Thoracic aorta endothelial cell (primary cell): Measurements from ENCODE around the gene UST. TPM values are rescaled to one million over a fixed set of nuclear protein-coding genes. Genes with fewer than 3 reads are reported as not detected.

Experiments used
- total RNA-seq: library from RNA; depleted of rRNA; stranded (reverse); fragments of >200 nt; gene quantifications from 2 replicates; pipeline ENCODE4 v1.2.3, GENCODE V29; 2012

The UST gene, protein sequence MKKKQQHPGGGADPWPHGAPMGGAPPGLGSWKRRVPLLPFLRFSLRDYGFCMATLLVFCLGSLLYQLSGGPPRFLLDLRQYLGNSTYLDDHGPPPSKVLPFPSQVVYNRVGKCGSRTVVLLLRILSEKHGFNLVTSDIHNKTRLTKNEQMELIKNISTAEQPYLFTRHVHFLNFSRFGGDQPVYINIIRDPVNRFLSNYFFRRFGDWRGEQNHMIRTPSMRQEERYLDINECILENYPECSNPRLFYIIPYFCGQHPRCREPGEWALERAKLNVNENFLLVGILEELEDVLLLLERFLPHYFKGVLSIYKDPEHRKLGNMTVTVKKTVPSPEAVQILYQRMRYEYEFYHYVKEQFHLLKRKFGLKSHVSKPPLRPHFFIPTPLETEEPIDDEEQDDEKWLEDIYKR
- total RNA-seq = 0.80 and 1.1 TPM in 2 replicates

GRCh38 chr6:148746363-148747144 lies at the start of gene UST:
TSS of gene UST (plus strand) at chr6:148747030. CDS start at chr6:148747431, 401 bp downstream.

